CD14-positive monocyte (primary cell): ENCODE results near the gene ANKRD29. TPM values are rescaled to one million over a fixed set of nuclear protein-coding genes. Genes with fewer than 3 reads are reported as not detected.

Experiments
- DNase-seq, 3 donors: peaks; one replicate each; pipeline ENCODE4 v3.0.0-alpha.2; 2011 to 2022
- H2AFZ ChIP-seq: 2 replicates; pipeline ENCODE4 v1.6.0; 2012; ENCODE audit warnings: mild to moderate bottlenecking, low read depth, low read length, inconsistent platforms; ENCODE audit not compliant: insufficient read depth, poor library complexity, severe bottlenecking
- H3K27ac ChIP-seq, 2 donors: 1 replicate in 1 of 2; 2 replicates in 1 of 2; pipeline ENCODE4 v1.5.1; 2012 to 2013; ENCODE audit warnings: low read length in 2 of 2, control low read depth in 1 of 2, inconsistent platforms in 1 of 2, low read depth in 1 of 2, mild to moderate bottlenecking in 1 of 2
- H3K27me3 ChIP-seq, 2 donors: one replicate each; pipeline versions ENCODE4 v1.6.0 to v1.6.1; 2011 to 2013; ENCODE audit warnings: low read length in 2 of 2; ENCODE audit not compliant: control insufficient read depth in 2 of 2, insufficient read depth in 2 of 2
- H3K36me3 ChIP-seq, 2 donors: replicated peaks in 1 of 2; 1 replicate in 1 of 2; 2 replicates in 1 of 2; pipeline versions ENCODE4 v1.5.1 to v1.6.1; 2012 to 2013; ENCODE audit warnings: low read length in 2 of 2, control low read depth in 1 of 2, inconsistent platforms in 1 of 2, mild to moderate bottlenecking in 1 of 2; ENCODE audit not compliant: insufficient read depth in 2 of 2, control insufficient read depth in 1 of 2
- H3K4me1 ChIP-seq, 2 donors: 1 replicate in 1 of 2; 2 replicates in 1 of 2; pipeline versions ENCODE4 v1.5.1 to v1.6.1; 2012 to 2013; ENCODE audit warnings: low read length in 2 of 2, control low read depth in 1 of 2, inconsistent platforms in 1 of 2, mild to moderate bottlenecking in 1 of 2, moderate library complexity in 1 of 2; ENCODE audit not compliant: insufficient read depth in 2 of 2, control insufficient read depth in 1 of 2
- H3K4me2 ChIP-seq: replicated peaks from 2 replicates; pipeline ENCODE3; 2012; ENCODE audit warnings: low read length, moderate library complexity, mild to moderate bottlenecking; ENCODE audit not compliant: poor library complexity, severe bottlenecking; ENCODE audit errors: extremely low read depth
- H3K4me3 ChIP-seq, 3 experiments: fragments of 200-600 bp in 1 of 3; sonication (generic) in 1 of 3; replicated peaks in 1 of 3; 1 replicate in 2 of 3; 2 replicates in 1 of 3; pipeline ENCODE4 v1.5.1; 2011 to 2013; ENCODE audit warnings: low read length in 3 of 3, mild to moderate bottlenecking in 3 of 3, control low read depth in 2 of 3, low read depth in 2 of 3, inconsistent platforms in 1 of 3, moderate library complexity in 1 of 3
- H3K79me2 ChIP-seq: 2 replicates; pipeline ENCODE4 v1.6.0; 2012; ENCODE audit warnings: mild to moderate bottlenecking, control low read depth, inconsistent platforms, low read length, moderate library complexity; ENCODE audit not compliant: insufficient read depth
- H3K9ac ChIP-seq: 2 replicates; pipeline ENCODE4 v1.6.0; 2017; ENCODE audit warnings: low read length, mild to moderate bottlenecking; ENCODE audit not compliant: insufficient read depth, poor library complexity, severe bottlenecking
- H3K9me3 ChIP-seq, 2 donors: replicated peaks in 1 of 2; 1 replicate in 1 of 2; 2 replicates in 1 of 2; pipeline versions ENCODE4 v1.5.1 to v1.6.1; 2012 to 2013; ENCODE audit warnings: low read length in 2 of 2, control low read depth in 1 of 2; ENCODE audit not compliant: control insufficient read depth in 1 of 2, insufficient read depth in 1 of 2
- H4K20me1 ChIP-seq: 2 replicates; pipeline ENCODE4 v1.6.0; 2012; ENCODE audit warnings: mild to moderate bottlenecking, low read length, control low read depth, moderate library complexity; ENCODE audit not compliant: insufficient read depth
- H3K27ac Mint-ChIP-seq, 7 donors: one replicate each; pipeline ENCODE4 v1.8.0; 2020; ENCODE audit warnings: mild to moderate bottlenecking in 7 of 7, mixed read lengths in 7 of 7, moderate library complexity in 6 of 7, inconsistent platforms in 2 of 7
- H3K27me3 Mint-ChIP-seq, 3 donors: one replicate each; pipeline ENCODE4 v1.8.0; 2021 to 2022; ENCODE audit warnings: low read depth in 3 of 3, mild to moderate bottlenecking in 3 of 3, mixed read lengths in 3 of 3, moderate library complexity in 3 of 3, inconsistent platforms in 1 of 3
- H3K36me3 Mint-ChIP-seq, 2 donors: one replicate each; pipeline ENCODE4 v1.8.0; 2020; ENCODE audit warnings: mixed read lengths in 2 of 2, inconsistent platforms in 1 of 2, mild to moderate bottlenecking in 1 of 2
- H3K4me1 Mint-ChIP-seq: one replicate; pipeline ENCODE4 v1.8.0; 2020; ENCODE audit warnings: mild to moderate bottlenecking, mixed read lengths
- H3K4me3 Mint-ChIP-seq, 2 donors: one replicate each; pipeline ENCODE4 v1.8.0; 2020; ENCODE audit warnings: mild to moderate bottlenecking in 2 of 2, mixed read lengths in 2 of 2, moderate library complexity in 1 of 2
- H3K9me3 Mint-ChIP-seq, 7 donors: one replicate each; pipeline ENCODE4 v1.8.0; 2020 to 2022; ENCODE audit warnings: mixed read lengths in 7 of 7, mild to moderate bottlenecking in 6 of 7, moderate library complexity in 6 of 7, inconsistent platforms in 2 of 7
- CTCF ChIP-seq: fragments of 200-600 bp; IDR thresholded peaks from one replicate; pipeline ENCODE4 v1.8.0; 2022; ENCODE audit warnings: antibody characterized with exemption, mild to moderate bottlenecking
- WGBS: methylation state at CpG from one replicate; pipeline ENCODE4 v1.1.5; 2013; ENCODE audit warnings: missing lambda C conversion rate; ENCODE audit not compliant: insufficient coverage; 5-methylcytosine and 5-hydroxymethylcytosine counted together
- intact Hi-C, 2 donors: fragments of 100-400 bp; cut with micrococcal nuclease; formaldehyde crosslinking; loops; one replicate each; pipeline versions ENCODE4 v1.15.0 to v1.15.1; 2023
- polyA plus RNA-seq, 3 donors: library from polyadenylated mRNA; depleted of rRNA in 1 of 3; unstranded in 2 of 3; stranded (reverse) in 1 of 3; fragments of 300-500 nt in 2 of 3; fragments of >200 nt in 1 of 3; fragmentation: Illumina TruSeq in 2 of 3; gene quantifications; 1 replicate in 2 of 3; 2 replicates in 1 of 3; pipeline ENCODE4 v1.2.3, GENCODE V29; 2012 to 2021

The ANKRD29 gene
- polyA plus RNA-seq, 3 donors = 0.03 to 0.11 TPM; not detected in 1

- Mint-ChIP-seq H3K27ac (no peak overlapping the region), H3K4me1 (peaks cover 4% of the 10 kb centered on the region), H3K27me3 (peaks cover 10 to 12% (median 10%) of the 10 kb centered on the region in 3 donors), H3K4me3 (no peak overlapping the region), H3K9me3 (peaks cover 0 to 10% (median 4%) of the 10 kb centered on the region in 7 donors), H3K36me3 (no peaks in the 10 kb centered on the region)
- Histone ChIP-seq H3K4me1 (no peaks in the 10 kb centered on the region), H4K20me1 (no peaks in the 10 kb centered on the region), H3K79me2 (no peaks in the 10 kb centered on the region), H3K9me3 (peaks cover 0 to 3% of the 10 kb centered on the region in 2 donors), H3K27me3 (no peaks in the 10 kb centered on the region), H3K4me3 (no peak overlapping the region), H3K27ac (no peak overlapping the region), H3K4me2 (no peak overlapping the region), H3K36me3 (no peaks in the 10 kb centered on the region), H2AFZ (no peak overlapping the region), H3K9ac (no peak overlapping the region)
- intact Hi-C loops = no loop called here
- 100% methylated on average over 1 of the region's 4 CpGs for WGBS
- no peak for TF ChIP-seq CTCF
- no peak for DNase-seq
Measured at GRCh38 chr18:23702606-23703005, 39.9 kb upstream of the ANKRD29 start.

GRCh38 chr18:23701544-23702064, 38.9 kb upstream of the ANKRD29 start:
- no peak for TF ChIP-seq CTCF
- intact Hi-C loops = no loop called here
- 94% methylated on average over 8 of the region's 8 CpGs for WGBS

More at GRCh38 chr18:23701544-23702064, 38.9 kb upstream of the ANKRD29 start:
- Histone ChIP-seq H3K36me3 (no peaks in the 10 kb centered on the region), H3K27ac (no peak overlapping the region), H3K4me2 (no peak overlapping the region), H3K4me3 (no peak overlapping the region), H2AFZ (no peak overlapping the region), H3K79me2 (no peaks in the 10 kb centered on the region), H3K27me3 (no peaks in the 10 kb centered on the region), H3K9me3 (no peaks in the 10 kb centered on the region), H3K4me1 (no peaks in the 10 kb centered on the region), H3K9ac (no peak overlapping the region), H4K20me1 (no peaks in the 10 kb centered on the region)
- peaks cover 8 to 10% (median 8%) of the 10 kb centered on the region in 3 donors for H3K27me3 Mint-ChIP-seq
- H3K36me3 Mint-ChIP-seq = no peaks in the 10 kb centered on the region
- no peak overlapping the region for H3K4me3 Mint-ChIP-seq
- no peak for DNase-seq
- H3K27ac Mint-ChIP-seq = no peak overlapping the region
- peaks cover 4% of the 10 kb centered on the region for H3K4me1 Mint-ChIP-seq
- peaks cover 0 to 2% (median under 1%) of the 10 kb centered on the region in 7 donors for H3K9me3 Mint-ChIP-seq
